ENCODE results near the gene MYO1G.
"Not testable (repeated sequence)": the region's sequence is repeated elsewhere in the genome, so short reads cannot be mapped to it uniquely, and the experiment has no call there.

The MYO1G gene

DNA sequence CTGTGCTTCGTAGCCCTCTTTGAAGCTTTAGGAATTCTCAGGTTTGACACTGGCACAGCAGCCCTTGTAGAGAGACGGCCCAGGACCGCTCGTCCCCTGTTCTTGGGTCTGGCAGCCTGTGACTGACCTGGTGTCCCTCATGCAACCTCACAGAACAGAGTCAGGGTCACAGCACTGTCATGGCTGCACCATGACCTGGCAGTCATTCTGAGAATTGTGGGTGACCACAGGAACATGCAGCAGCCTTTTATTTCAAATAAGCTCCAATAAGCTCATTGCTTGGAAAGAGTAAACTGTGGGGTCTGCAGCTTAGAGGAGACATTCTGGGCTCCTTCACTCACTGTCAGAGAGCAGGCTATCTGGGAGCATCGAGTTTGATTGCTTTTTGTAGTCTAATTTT lies 42.5 kb downstream of the MYO1G start:
- no peak for DNase-seq (ENCODE audit: low read depth)

GRCh38 chr7:44935583-44935982 lies 43.2 kb downstream of the MYO1G start:
- no peak for DNase-seq (ENCODE audit: low read depth)

- no peak for DNase-seq (ENCODE audit: low read depth)
Measured at GRCh38 chr7:44935016-44935415, 43.8 kb downstream of the MYO1G start.

GRCh38 chr7:44934510-44934909 lies 44.3 kb downstream of the MYO1G start:
- not testable (repeated sequence) for DNase-seq (ENCODE audit: low read depth)

- no peak for DNase-seq (ENCODE audit: low read depth)
Measured at GRCh38 chr7:44930921-44931320, 47.9 kb downstream of the MYO1G start.

GRCh38 chr7:44922351-44922694 lies 56.5 kb downstream of the MYO1G start:
- DNase-seq (ENCODE audit: low read depth), result no peak

DNA sequence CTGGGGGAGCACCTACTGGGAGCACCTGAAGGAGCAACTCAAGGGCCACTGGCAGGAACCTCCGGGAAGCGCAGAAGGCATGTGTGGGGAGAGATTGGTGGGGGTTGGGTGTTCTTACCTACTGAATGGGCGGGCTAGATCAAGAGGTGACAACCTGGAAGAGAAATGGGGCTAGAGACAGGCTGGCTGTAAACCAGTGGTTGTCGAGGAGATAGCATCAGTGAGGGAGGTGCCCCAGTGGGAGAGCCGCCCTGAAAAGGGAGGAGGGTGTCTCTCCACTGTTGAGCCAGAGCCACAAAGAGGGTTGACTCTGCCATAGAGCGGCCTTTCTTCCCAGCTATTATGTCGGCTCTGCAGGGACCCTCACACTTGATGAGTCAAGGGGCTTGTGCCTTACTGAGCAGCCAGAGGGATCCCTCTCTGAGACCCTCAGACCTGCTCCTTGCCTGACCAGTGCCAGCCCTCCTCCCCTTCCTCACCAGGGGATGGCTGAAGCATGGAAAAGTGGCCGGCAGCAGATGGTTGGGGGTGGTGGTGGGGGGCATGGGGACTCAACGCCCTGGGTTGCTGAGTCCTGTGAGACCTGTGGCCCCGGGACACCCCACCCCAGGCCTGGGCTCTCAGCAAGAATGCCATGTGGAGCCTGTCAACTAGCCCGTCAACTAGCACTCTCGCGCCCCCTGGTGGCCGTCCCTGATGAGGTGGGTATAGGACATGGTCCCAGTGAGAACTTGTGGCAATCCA lies 57.0 kb downstream of the MYO1G start:
- DNase-seq (ENCODE audit: low read depth), result peak; percentile 53

GRCh38 chr7:44920119-44920518 lies 58.7 kb downstream of the MYO1G start:
- DNase-seq (ENCODE audit: low read depth), result no peak

DNA sequence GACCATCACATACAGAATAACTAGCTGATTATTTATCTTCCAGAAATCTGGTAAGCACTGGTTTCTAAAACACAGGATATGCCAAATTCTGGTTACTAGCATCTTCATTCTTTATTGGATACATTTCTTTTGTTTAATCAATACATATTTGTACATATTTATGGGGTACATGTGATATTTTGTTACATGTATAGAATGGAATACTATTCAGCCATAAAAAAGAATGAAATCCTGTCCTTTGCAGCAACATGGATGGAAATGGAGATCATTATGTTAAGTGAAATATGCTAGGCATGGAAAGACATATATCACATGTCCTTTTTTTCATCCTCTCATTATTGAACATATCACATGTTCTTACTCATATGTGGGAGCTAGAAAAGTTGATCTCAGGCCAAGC lies 60.8 kb downstream of the MYO1G start:
- DNase-seq (ENCODE audit: low read depth), result no peak

DNA sequence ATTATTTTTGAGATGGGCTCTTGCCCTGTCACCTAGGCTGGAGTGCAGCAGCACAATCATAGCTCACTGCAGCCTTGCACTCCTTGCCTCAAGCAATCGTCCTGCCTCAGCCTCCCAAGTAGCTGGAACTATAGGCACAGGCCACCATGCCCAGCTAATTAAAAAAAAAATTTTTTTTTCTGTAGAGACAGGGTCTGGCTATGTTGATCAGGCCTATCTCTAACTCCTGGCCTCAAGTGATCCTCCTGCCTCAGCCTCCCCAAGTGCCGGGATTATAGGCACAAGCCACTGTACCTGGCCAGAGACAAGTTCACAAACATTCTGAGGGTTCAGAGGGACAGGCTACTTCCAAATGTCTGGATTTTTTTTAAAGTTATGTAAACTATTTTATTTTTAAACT lies 61.4 kb downstream of the MYO1G start:
- DNase-seq (ENCODE audit: low read depth), result no peak

DNA sequence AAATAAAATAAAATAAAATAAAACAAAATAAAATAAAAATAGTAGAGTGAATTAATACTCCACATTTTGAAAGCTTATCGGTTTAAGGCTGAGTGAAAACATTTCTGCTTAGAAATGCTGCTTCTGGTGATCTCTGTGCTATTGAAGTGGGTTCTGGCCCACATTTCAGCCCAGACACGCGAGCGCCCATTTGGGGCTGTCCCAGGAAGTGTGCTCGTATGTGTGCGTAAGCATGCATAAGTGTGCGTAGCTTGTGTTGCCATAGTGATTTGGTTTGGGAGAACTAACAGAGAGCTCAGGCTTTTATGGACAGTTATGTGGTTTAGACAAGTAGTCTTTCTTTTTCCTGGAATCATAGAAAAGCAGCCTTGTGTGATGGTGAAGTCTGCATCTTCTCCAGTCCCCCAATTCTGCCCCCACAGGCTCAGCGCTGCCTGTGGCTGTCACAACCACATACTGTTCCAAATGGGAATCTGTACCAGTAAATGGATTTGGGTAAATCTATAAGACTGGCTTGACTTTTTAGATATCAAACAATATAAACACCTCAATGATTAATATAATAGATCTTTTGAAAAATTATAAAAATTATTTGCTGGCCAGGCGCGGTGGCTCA lies 63.7 kb downstream of the MYO1G start:
- DNase-seq (ENCODE audit: low read depth), result peak; percentile 40

- DNase-seq (ENCODE audit: low read depth), result no peak
Measured at GRCh38 chr7:44912775-44913347, 66.0 kb downstream of the MYO1G start.

Data from stromal cell of bone marrow (primary cell).